GM12878 (cell line): ENCODE measurements around the gene SLAMF9. TPM values are rescaled to one million over a fixed set of nuclear protein-coding genes. Genes with fewer than 3 reads are reported as not detected.

Source experiments
- ATAC-seq: fragments of 200-7000 bp; cut with Tn5 transposase; 3 replicates; pipeline ENCODE4 v1.9.1; 2020; ENCODE audit warnings: mild to moderate bottlenecking, moderate library complexity
- BruUV-seq: library from RNA; stranded (reverse); fragments of 400-500 nt; replicated peaks from 2 replicates; lab custom pipeline; 2021; lab: Mats Ljungman, UMichigan
- CTCF ChIA-PET: fragments of 300-600 bp; sonication (Branson Sonifier 250); formaldehyde crosslinking; extraction: SDS; loops from one replicate; lab custom pipeline; 2021; ENCODE audit warnings: inconsistent platforms; lab: Yijun Ruan, JAX
- POLR2A ChIA-PET: fragments of 350-600 bp; formaldehyde crosslinking; extraction: SDS; loops from one replicate; lab custom pipeline; 2021; ENCODE audit warnings: inconsistent platforms; lab: Charles Lee
- RAD21 ChIA-PET: fragments of 300-600 bp; sonication (Branson Sonifier 250); formaldehyde crosslinking; loops from one replicate; lab custom pipeline; 2023; ENCODE audit warnings: antibody characterized with exemption; ENCODE audit not compliant: unreplicated experiment; lab: Charles Lee
- SMC1A ChIA-PET: fragments of 300-600 bp; sonication (Branson Sonifier 250); formaldehyde crosslinking; loops from one replicate; lab custom pipeline; 2023; ENCODE audit not compliant: unreplicated experiment, uncharacterized antibody; lab: Charles Lee
- DNase-seq: peaks from one replicate; pipeline ENCODE4 v3.0.0-alpha.2; 2011; ENCODE audit warnings: low read depth, low spot score
- FAIRE-seq: peaks from 3 replicates; lab custom pipeline; 2011; peaks lifted over from hg19 to GRCh38; lab: Jason Lieb, UNC
- H2AFZ ChIP-seq: 2 replicates; pipeline ENCODE4 v1.6.0; 2011; ENCODE audit warnings: low read depth, low read length, control low read depth; ENCODE audit not compliant: control insufficient read depth
- H3K27ac ChIP-seq: 2 replicates; pipeline ENCODE4 v1.5.1; 2011; ENCODE audit warnings: control low read depth; ENCODE audit not compliant: control insufficient read depth, insufficient read depth
- H3K27me3 ChIP-seq, 2 experiments: replicated peaks in 1 of 2; 2 replicates each; pipeline versions ENCODE4 v1.6.0 to v1.6.1; 2011; ENCODE audit warnings: low read length in 1 of 2; ENCODE audit not compliant: control insufficient read depth in 2 of 2, insufficient read depth in 2 of 2
- H3K36me3 ChIP-seq, 2 experiments: 2 replicates each; pipeline ENCODE4 v1.5.1; 2011; ENCODE audit warnings: low read length in 1 of 2; ENCODE audit not compliant: control insufficient read depth in 2 of 2, insufficient read depth in 2 of 2
- H3K4me1 ChIP-seq: 2 replicates; pipeline ENCODE4 v1.6.1; 2011; ENCODE audit warnings: mild to moderate bottlenecking, low read length, moderate library complexity, mixed read lengths; ENCODE audit not compliant: control insufficient read depth, insufficient read depth
- H3K4me2 ChIP-seq: 2 replicates; pipeline ENCODE4 v1.6.0; 2011; ENCODE audit warnings: control low read depth; ENCODE audit not compliant: control insufficient read depth, insufficient read depth
- H3K4me3 ChIP-seq: fragments of 200-600 bp; sonication (generic); 2 replicates; pipeline ENCODE4 v1.5.1; 2016
- H3K79me2 ChIP-seq: 2 replicates; pipeline ENCODE4 v1.6.0; 2011; ENCODE audit warnings: low read length; ENCODE audit not compliant: control insufficient read depth, insufficient read depth
- H3K9ac ChIP-seq: 2 replicates; pipeline ENCODE4 v1.8.0; 2011; ENCODE audit warnings: low read length, control low read depth, mixed read lengths; ENCODE audit not compliant: control insufficient read depth, insufficient read depth
- H3K9me3 ChIP-seq: replicated peaks from 3 replicates; pipeline ENCODE4 v1.5.1; 2011; ENCODE audit warnings: mild to moderate bottlenecking, low read length; ENCODE audit not compliant: control insufficient read depth, insufficient read depth
- H4K20me1 ChIP-seq: 2 replicates; pipeline ENCODE4 v1.6.0; 2011; ENCODE audit not compliant: control insufficient read depth, insufficient read depth
- CBX3 ChIP-seq: fragments of 200-600 bp; sonication (generic); IDR thresholded peaks from 2 replicates; pipeline ENCODE4 v1.6.1; 2016; ENCODE audit warnings: low read depth, borderline replicate concordance
- CBX5 ChIP-seq: sonication (generic); IDR thresholded peaks from 2 replicates; pipeline ENCODE4 v1.6.1; 2016; ENCODE audit warnings: low read depth, moderate library complexity, mild to moderate bottlenecking, inconsistent platforms
- FOS ChIP-seq: IDR thresholded peaks from 3 replicates; pipeline ENCODE4 v1.6.1; 2011; ENCODE audit warnings: borderline replicate concordance; ENCODE audit not compliant: insufficient read length; ENCODE audit errors: extremely low read depth
- IRF3 ChIP-seq: fragments of 450-650 bp; IDR thresholded peaks from 2 replicates; pipeline ENCODE4 v1.6.1; 2014; ENCODE audit warnings: mild to moderate bottlenecking
- IRF5 ChIP-seq: fragments of 450-650 bp; IDR thresholded peaks from 2 replicates; pipeline ENCODE4 v1.6.1; 2017; ENCODE audit warnings: borderline replicate concordance
- POU2F2 ChIP-seq: IDR thresholded peaks from 3 replicates; pipeline ENCODE4 v1.6.1; 2011; ENCODE audit warnings: low read depth, mild to moderate bottlenecking, low read length, borderline replicate concordance
- SMAD1 ChIP-seq: fragments of 450-650 bp; IDR thresholded peaks from 2 replicates; pipeline ENCODE4 v1.6.1; 2018; ENCODE audit warnings: mild to moderate bottlenecking, low read depth; ENCODE audit not compliant: partially characterized antibody
- ZNF687 ChIP-seq: fragments of 450-650 bp; IDR thresholded peaks from 2 replicates; pipeline ENCODE4 v1.6.1; 2017; ENCODE audit warnings: mild to moderate bottlenecking, moderate library complexity
- WGBS: methylation state at CpG from one replicate; pipeline ENCODE4 v1.1.6; 2016; ENCODE audit warnings: low lambda C conversion rate; ENCODE audit not compliant: insufficient replicate concordance, insufficient coverage; ENCODE audit errors: missing lambda C conversion rate; 5-methylcytosine and 5-hydroxymethylcytosine counted together
- in situ Hi-C: fragments of 300-500 bp; cut with MboI; formaldehyde crosslinking; loops from 9 replicates; pipeline ENCODE4 v1.14.3; 2018; ENCODE audit warnings: mixed read lengths
- intact Hi-C: fragments of 100-400 bp; cut with micrococcal nuclease; formaldehyde crosslinking; loops from one replicate; pipeline ENCODE4 v1.14.2; 2022; ENCODE audit not compliant: unreplicated experiment
- polyA plus RNA-seq, 11 experiments: library from polyadenylated mRNA; depleted of rRNA in 4 of 11; unstranded in 6 of 11; stranded (reverse) in 5 of 11; fragments of >200 nt; fragmentation: Nextera tagmentation in 4 of 11; fragmentation: Illumina TruSeq in 1 of 11; extraction: Ambion mirVana in 4 of 11; extraction: Trizol in 1 of 11; gene quantifications; 1 replicate in 1 of 11; 2 replicates in 10 of 11; pipeline versions ENCODE4 v1.2.1 to v1.2.3, GENCODE V29; 2011 to 2016; ENCODE audit warnings: inconsistent platforms in 2 of 11, missing spikeins in 2 of 11, low read depth in 1 of 11
- total RNA-seq, 4 experiments: library from RNA; depleted of rRNA in 3 of 4; stranded (reverse); fragments of >200 nt in 3 of 4; fragmentation: Illumina TruSeq in 1 of 4; extraction: Trizol in 1 of 4; gene quantifications; 2 replicates each; pipeline versions ENCODE4 v1.2.1 to v1.2.3, GENCODE V29; 2013 to 2021

Gene SLAMF9
- total and polyA plus RNA-seq, 10 of the 15 experiments (the other 5 are each of a cell fraction or from before 2014, with no cell fraction given): not detected

- in situ Hi-C loops: no loop called here
- WGBS: 82% methylated on average over 48 of the region's 48 CpGs
Measured at GRCh38 chr1:159929155-159930051, 24.6 kb downstream of the SLAMF9 start.

More at GRCh38 chr1:159929155-159930051, 24.6 kb downstream of the SLAMF9 start:
- H3K4me1 ChIP-seq: peaks cover 8% of the 10 kb centered on the region; the same call in 1 of the 2 replicates
- H3K9me3 ChIP-seq: no peaks in the 10 kb centered on the region
- no peak for FAIRE-seq
- H3K27ac ChIP-seq: no peak overlapping the region
- H2AFZ ChIP-seq: no peak overlapping the region
- CTCF ChIA-PET: interaction anchor here (1.9 to 22.4 kb wide), 3 partner anchors 36 to 130 kb away, joined by 5 to 422 read pairs (median 6); no protein-coding TSS in a partner anchor
- TF ChIP-seq CBX3 (no peak), CBX5 (no peak), IRF5 (no peak), ZNF687 (no peak), IRF3 (no peak), FOS (no peak), SMAD1 (no peak), POU2F2 (no peak)
- H4K20me1 ChIP-seq: no peaks in the 10 kb centered on the region
- no peak overlapping the region for H3K4me2 ChIP-seq
- no peaks in the 10 kb centered on the region for H3K36me3 ChIP-seq
- no peak overlapping the region for H3K4me3 ChIP-seq
- ATAC-seq: no peak
- no peaks in the 10 kb centered on the region for H3K27me3 ChIP-seq
- SMC1A ChIA-PET: interaction anchor here (1.7 kb wide), 1 partner anchor 37 kb away, joined by 7 read pairs; no protein-coding TSS in a partner anchor
- DNase-seq: no peak
- POLR2A ChIA-PET: no interaction called here
- intact Hi-C loops: loop anchor here (10.0 kb wide), 1 partner anchor 855 kb away; the partner anchor contains the start of gene AIM2
- H3K79me2 ChIP-seq: peaks cover 10% of the 10 kb centered on the region
- H3K9ac ChIP-seq: no peak overlapping the region
- no TSS peak for BruUV-seq
- RAD21 ChIA-PET: interaction anchor here (12.4 kb wide), 1 partner anchor 79 kb away, joined by 113 read pairs; no protein-coding TSS in a partner anchor
